Thoracic aorta (tissue), 2 donors: Measurements from ENCODE around the gene SLC43A3. TPM values are rescaled to one million over a fixed set of nuclear protein-coding genes. Genes with fewer than 3 reads are reported as not detected.

Source experiments
- ATAC-seq: fragments of 150-250 bp; one replicate; pipeline ENCODE4 v1.8.0; 2017; ENCODE audit warnings: low read depth; ENCODE audit not compliant: insufficient number of reproducible peaks, low FRiP score
- DNase-seq: peaks from one replicate; pipeline ENCODE4 v3.0.0-alpha.2; 2020; ENCODE audit warnings: low spot score
- H3K27ac ChIP-seq, 2 donors: fragments of 200-600 bp; sonication (generic); 1 replicate in 1 of 2; 2 replicates in 1 of 2; pipeline ENCODE4 v1.5.1; 2016; ENCODE audit warnings: mild to moderate bottlenecking in 2 of 2, moderate library complexity in 2 of 2
- H3K27me3 ChIP-seq: fragments of 200-600 bp; sonication (generic); replicated peaks from 2 replicates; pipeline ENCODE4 v1.6.0; 2016; ENCODE audit warnings: mild to moderate bottlenecking; ENCODE audit not compliant: insufficient read depth
- H3K36me3 ChIP-seq: fragments of 200-600 bp; sonication (generic); one replicate; pipeline ENCODE4 v1.5.1; 2016
- H3K4me1 ChIP-seq, 2 donors: fragments of 200-600 bp; sonication (generic); 1 replicate in 1 of 2; 2 replicates in 1 of 2; pipeline versions ENCODE4 v1.5.1 to v1.6.0; 2016; ENCODE audit warnings: low read depth in 2 of 2, mild to moderate bottlenecking in 1 of 2; ENCODE audit not compliant: control insufficient read depth in 1 of 2
- H3K4me3 ChIP-seq: fragments of 200-600 bp; sonication (generic); 2 replicates; pipeline ENCODE4 v1.5.1; 2016; ENCODE audit warnings: mild to moderate bottlenecking
- H3K9me3 ChIP-seq: fragments of 200-600 bp; sonication (generic); 2 replicates; pipeline ENCODE4 v1.5.1; 2016
- CTCF ChIP-seq: fragments of 200-600 bp; sonication (generic); IDR thresholded peaks from one replicate; pipeline ENCODE4 v1.5.1; 2019; ENCODE audit warnings: antibody characterized with exemption
- total RNA-seq, 2 donors: library from RNA; depleted of rRNA; stranded (reverse); fragments of >200 nt; gene quantifications; one replicate each; pipeline versions ENCODE4 v1.1.0 to v1.2.3, GENCODE V29; 2016

SLC43A3 gene
- total RNA-seq, 2 donors from 2014 or later = 76.0 to 92.3 TPM

- no peaks in the 10 kb centered on the region for H3K9me3 ChIP-seq
- no peak for TF ChIP-seq CTCF
- H3K4me1 ChIP-seq = no peaks in the 10 kb centered on the region
- no peaks in the 10 kb centered on the region for H3K36me3 ChIP-seq
- ATAC-seq (no peak), DNase-seq (no peak)
- H3K4me3 ChIP-seq = no peak overlapping the region
- H3K27ac ChIP-seq = no peak overlapping the region
- H3K27me3 ChIP-seq = no peaks in the 10 kb centered on the region
Observed at GRCh38 chr11:57399972-57400578, 26.8 kb downstream of the SLC43A3 start.

GRCh38 chr11:57399221-57399620, 27.7 kb downstream of the SLC43A3 start:
- Histone ChIP-seq H3K9me3 (no peaks in the 10 kb centered on the region), H3K27me3 (no peaks in the 10 kb centered on the region), H3K36me3 (no peaks in the 10 kb centered on the region), H3K27ac (no peak overlapping the region), H3K4me1 (no peaks in the 10 kb centered on the region), H3K4me3 (no peak overlapping the region)
- DNase-seq (no peak), ATAC-seq (no peak)
- TF ChIP-seq CTCF = no peak

GRCh38 chr11:57397394-57397990, 29.4 kb downstream of the SLC43A3 start:
- no peaks in the 10 kb centered on the region for H3K27me3 ChIP-seq
- TF ChIP-seq CTCF = no peak
- H3K4me1 ChIP-seq = no peaks in the 10 kb centered on the region
- no peak overlapping the region for H3K27ac ChIP-seq
- H3K9me3 ChIP-seq = no peaks in the 10 kb centered on the region
- DNase-seq = no peak
- ATAC-seq = no peak
- H3K36me3 ChIP-seq = no peaks in the 10 kb centered on the region
- no peak overlapping the region for H3K4me3 ChIP-seq

GRCh38 chr11:57396744-57397143, 30.2 kb downstream of the SLC43A3 start:
- ATAC-seq (no peak), DNase-seq (no peak)
- no peak overlapping the region for H3K27ac ChIP-seq
- TF ChIP-seq CTCF = no peak
- no peaks in the 10 kb centered on the region for H3K4me1 ChIP-seq
- no peaks in the 10 kb centered on the region for H3K9me3 ChIP-seq
- H3K27me3 ChIP-seq = no peaks in the 10 kb centered on the region
- H3K36me3 ChIP-seq = no peaks in the 10 kb centered on the region
- H3K4me3 ChIP-seq = no peak overlapping the region

GRCh38 chr11:57395905-57396623, 30.9 kb downstream of the SLC43A3 start:
- ATAC-seq = no peak

More at GRCh38 chr11:57395905-57396623, 30.9 kb downstream of the SLC43A3 start:
- Histone ChIP-seq H3K27ac (no peak overlapping the region), H3K36me3 (no peaks in the 10 kb centered on the region), H3K4me3 (no peak overlapping the region), H3K9me3 (no peaks in the 10 kb centered on the region), H3K4me1 (no peaks in the 10 kb centered on the region), H3K27me3 (no peaks in the 10 kb centered on the region)
- no peak for TF ChIP-seq CTCF
- no peak for DNase-seq
